ENCODE data around the gene DSC1. TPM values are rescaled to one million over a fixed set of nuclear protein-coding genes. Genes with fewer than 3 reads are reported as not detected.
"Not testable (repeated sequence)": the region's sequence is repeated elsewhere in the genome, so short reads cannot be mapped to it uniquely, and the experiment has no call there.

Gene DSC1
- total RNA-seq, 1 experiment from 2014 or later, result not detected

GRCh38 chr18:31156821-31157763 is 5.6 kb downstream of the DSC1 start:
- Histone ChIP-seq H3K4me1 (replicated peaks) (no peaks in the 10 kb centered on the region), H3K36me3 (no peaks in the 10 kb centered on the region), H3K27me3 (replicated peaks) (no peaks in the 10 kb centered on the region), H3K4me3 (no peak overlapping the region), H3K27ac (no peak overlapping the region), H3K9me3 (replicated peaks) (no peaks in the 10 kb centered on the region)
- no peak for DNase-seq (ENCODE audit: low read depth in 1 of 2, low spot score in 2 of 2)

GRCh38 chr18:31155498-31155897 is 7.2 kb downstream of the DSC1 start:
- no peak for DNase-seq (ENCODE audit: low read depth in 1 of 2, low spot score in 2 of 2)
- H3K4me1 ChIP-seq (replicated peaks), result no peaks in the 10 kb centered on the region
- no peaks in the 10 kb centered on the region for H3K27me3 ChIP-seq (replicated peaks)
- no peaks in the 10 kb centered on the region for H3K36me3 ChIP-seq
- no peak overlapping the region for H3K27ac ChIP-seq
- no peak overlapping the region for H3K4me3 ChIP-seq
- H3K9me3 ChIP-seq (replicated peaks), result no peaks in the 10 kb centered on the region

GRCh38 chr18:31154181-31154580 is 8.5 kb downstream of the DSC1 start:
- no peak overlapping the region for H3K4me3 ChIP-seq
- H3K4me1 ChIP-seq (replicated peaks), result no peaks in the 10 kb centered on the region
- no peak overlapping the region for H3K27ac ChIP-seq
- H3K36me3 ChIP-seq, result no peaks in the 10 kb centered on the region
- no peaks in the 10 kb centered on the region for H3K27me3 ChIP-seq (replicated peaks)
- DNase-seq (ENCODE audit: low read depth in 1 of 2, low spot score in 2 of 2), result no peak
- H3K9me3 ChIP-seq (replicated peaks), result no peaks in the 10 kb centered on the region

- H3K36me3 ChIP-seq, result no peaks in the 10 kb centered on the region
- no peak overlapping the region for H3K27ac ChIP-seq
- H3K4me3 ChIP-seq, result no peak overlapping the region
- no peaks in the 10 kb centered on the region for H3K4me1 ChIP-seq (replicated peaks)
- no peaks in the 10 kb centered on the region for H3K9me3 ChIP-seq (replicated peaks)
- no peak for DNase-seq (ENCODE audit: low read depth in 1 of 2, low spot score in 2 of 2)
- H3K27me3 ChIP-seq (replicated peaks), result no peaks in the 10 kb centered on the region
Measured at GRCh38 chr18:31149351-31149750, 13.3 kb downstream of the DSC1 start.

- H3K9me3 ChIP-seq (replicated peaks), result no peaks in the 10 kb centered on the region
- no peaks in the 10 kb centered on the region for H3K36me3 ChIP-seq
- DNase-seq (ENCODE audit: low read depth in 1 of 2, low spot score in 2 of 2), result no peak
- no peak overlapping the region for H3K4me3 ChIP-seq
- no peaks in the 10 kb centered on the region for H3K4me1 ChIP-seq (replicated peaks)
- H3K27ac ChIP-seq, result no peak overlapping the region
- no peaks in the 10 kb centered on the region for H3K27me3 ChIP-seq (replicated peaks)
Measured at GRCh38 chr18:31148600-31148999, 14.1 kb downstream of the DSC1 start.

- no peak overlapping the region for H3K27ac ChIP-seq
- H3K27me3 ChIP-seq (replicated peaks), result no peaks in the 10 kb centered on the region
Measured at GRCh38 chr18:31146809-31147208, 15.8 kb downstream of the DSC1 start.

GRCh38 chr18:31143025-31143424 is 19.6 kb downstream of the DSC1 start:
- no peaks in the 10 kb centered on the region for H3K4me1 ChIP-seq (replicated peaks)
- DNase-seq (ENCODE audit: low read depth in 1 of 2, low spot score in 2 of 2), result no peak
- H3K27me3 ChIP-seq (replicated peaks), result no peaks in the 10 kb centered on the region
- no peak overlapping the region for H3K27ac ChIP-seq
- no peaks in the 10 kb centered on the region for H3K36me3 ChIP-seq
- no peaks in the 10 kb centered on the region for H3K9me3 ChIP-seq (replicated peaks)
- no peak overlapping the region for H3K4me3 ChIP-seq

More at GRCh38 chr18:31146809-31147208, 15.8 kb downstream of the DSC1 start:
- no peak for DNase-seq (ENCODE audit: low read depth in 1 of 2, low spot score in 2 of 2)
- H3K4me3 ChIP-seq, result no peak overlapping the region
- H3K9me3 ChIP-seq (replicated peaks), result no peaks in the 10 kb centered on the region
- H3K4me1 ChIP-seq (replicated peaks), result no peaks in the 10 kb centered on the region
- H3K36me3 ChIP-seq, result no peaks in the 10 kb centered on the region

GRCh38 chr18:31138709-31139108 is 23.9 kb downstream of the DSC1 start:
- H3K9me3 ChIP-seq (replicated peaks), result no peaks in the 10 kb centered on the region
- no peak overlapping the region for H3K4me3 ChIP-seq
- H3K27ac ChIP-seq, result no peak overlapping the region
- no peaks in the 10 kb centered on the region for H3K4me1 ChIP-seq (replicated peaks)
- no peaks in the 10 kb centered on the region for H3K36me3 ChIP-seq
- H3K27me3 ChIP-seq (replicated peaks), result no peaks in the 10 kb centered on the region
- DNase-seq (ENCODE audit: low read depth in 1 of 2, low spot score in 2 of 2), result no peak

GRCh38 chr18:31134988-31135529 is 27.6 kb downstream of the DSC1 start:
- Histone ChIP-seq H3K4me1 (replicated peaks) (no peaks in the 10 kb centered on the region), H3K36me3 (no peaks in the 10 kb centered on the region), H3K27ac (no peak overlapping the region), H3K4me3 (no peak overlapping the region), H3K9me3 (replicated peaks) (no peaks in the 10 kb centered on the region), H3K27me3 (replicated peaks) (no peaks in the 10 kb centered on the region)
- no peak for DNase-seq (ENCODE audit: low read depth in 1 of 2, low spot score in 2 of 2)

- H3K9me3 ChIP-seq (replicated peaks), result no peaks in the 10 kb centered on the region
- H3K27me3 ChIP-seq (replicated peaks), result no peaks in the 10 kb centered on the region
- no peak overlapping the region for H3K4me3 ChIP-seq
- no peaks in the 10 kb centered on the region for H3K36me3 ChIP-seq
- no peaks in the 10 kb centered on the region for H3K4me1 ChIP-seq (replicated peaks)
- H3K27ac ChIP-seq, result no peak overlapping the region
- DNase-seq (ENCODE audit: low read depth in 1 of 2, low spot score in 2 of 2), result no peak
Measured at GRCh38 chr18:31129398-31130115, 33.1 kb downstream of the DSC1 start.

- Histone ChIP-seq H3K4me1 (replicated peaks) (no peaks in the 10 kb centered on the region), H3K4me3 (no peak overlapping the region), H3K27ac (no peak overlapping the region), H3K27me3 (replicated peaks) (no peaks in the 10 kb centered on the region), H3K36me3 (no peaks in the 10 kb centered on the region), H3K9me3 (replicated peaks) (no peaks in the 10 kb centered on the region)
- no peak for DNase-seq (ENCODE audit: low read depth in 1 of 2, low spot score in 2 of 2)
Measured at GRCh38 chr18:31125878-31126277, 36.8 kb downstream of the DSC1 start.

- H3K27ac ChIP-seq; DNase-seq (ENCODE audit: low read depth in 1 of 2, low spot score in 2 of 2); H3K4me1 ChIP-seq (replicated peaks); H3K4me3 ChIP-seq; H3K36me3 ChIP-seq; H3K27me3 ChIP-seq (replicated peaks); H3K9me3 ChIP-seq (replicated peaks): not testable (repeated sequence)
Measured at GRCh38 chr18:31123125-31123524, 39.5 kb downstream of the DSC1 start.

- Histone ChIP-seq H3K9me3 (replicated peaks) (no peaks in the 10 kb centered on the region), H3K36me3 (no peaks in the 10 kb centered on the region), H3K4me1 (replicated peaks) (no peaks in the 10 kb centered on the region), H3K27me3 (replicated peaks) (no peaks in the 10 kb centered on the region), H3K4me3 (no peak overlapping the region), H3K27ac (no peak overlapping the region)
- DNase-seq (ENCODE audit: low read depth in 1 of 2, low spot score in 2 of 2), result no peak
Measured at GRCh38 chr18:31120594-31120993, 42.1 kb downstream of the DSC1 start.
